K562 (cell line): ENCODE results near the gene SEMA5A. TPM values are rescaled to one million over a fixed set of nuclear protein-coding genes. Genes with fewer than 3 reads are reported as not detected.

ENCODE experiments used
- ATAC-seq: fragments of 200-7000 bp; cut with Tn5 transposase; 3 replicates; pipeline ENCODE4 v1.9.1; 2020; ENCODE audit warnings: moderate library complexity
- BruUV-seq: library from RNA; stranded (reverse); fragments of 400-500 nt; replicated peaks from 2 replicates; lab custom pipeline; 2021; lab: Mats Ljungman, UMichigan
- CTCF ChIA-PET: fragments of 300-600 bp; formaldehyde crosslinking; extraction: SDS; loops from one replicate; lab custom pipeline; 2021; ENCODE audit warnings: low intra/inter-chr PET ratio; lab: Yijun Ruan, JAX
- POLR2A ChIA-PET: fragments of 300-600, 350-650 bp; sonication (Branson Sonifier 250); formaldehyde crosslinking; extraction: SDS; loops from one replicate; lab custom pipeline; 2021; ENCODE audit warnings: antibody characterized with exemption, inconsistent platforms; lab: Yijun Ruan, JAX
- DNase-seq, 4 experiments: peaks; one replicate each; pipeline versions ENCODE4 v3.0.0 to v3.0.0-alpha.2; 2011 to 2018; ENCODE audit warnings: low spot score in 3 of 4, mixed read lengths in 3 of 4; ENCODE audit errors: extremely low read depth in 1 of 4
- FAIRE-seq: peaks from 2 replicates; lab custom pipeline; 2011; peaks lifted over from hg19 to GRCh38; lab: Jason Lieb, UNC
- H2AFZ ChIP-seq: 2 replicates; pipeline ENCODE4 v1.6.0; 2011; ENCODE audit warnings: low read depth, low read length, control low read depth, inconsistent platforms
- H3K27ac ChIP-seq: fragments of 200-600 bp; 3 replicates; pipeline ENCODE4 v1.8.0; 2011; ENCODE audit warnings: low read depth, mild to moderate bottlenecking, control low read depth, inconsistent platforms, low read length, moderate library complexity, mixed read lengths; ENCODE audit errors: extremely low read depth
- H3K27me3 ChIP-seq, 2 experiments: fragments of 300-600 bp in 1 of 2; 2 replicates in 1 of 2; 3 replicates in 1 of 2; pipeline versions ENCODE4 v1.6.0 to v1.8.0; 2011; ENCODE audit warnings: inconsistent platforms in 2 of 2, low read length in 2 of 2, mild to moderate bottlenecking in 1 of 2, mixed read lengths in 1 of 2, moderate library complexity in 1 of 2; ENCODE audit not compliant: control insufficient read depth in 2 of 2, insufficient read depth in 2 of 2
- H3K36me3 ChIP-seq: fragments of 300-600 bp; 3 replicates; pipeline ENCODE4 v1.8.0; 2011; ENCODE audit warnings: mild to moderate bottlenecking, low read length, inconsistent platforms; ENCODE audit not compliant: control insufficient read depth, insufficient read depth
- H3K4me1 ChIP-seq, 2 experiments: fragments of 200-600 bp in 1 of 2; replicated peaks in 1 of 2; 2 replicates in 1 of 2; 3 replicates in 1 of 2; pipeline versions ENCODE4 v1.5.1 to v1.8.0; 2011; ENCODE audit warnings: inconsistent platforms in 2 of 2, low read length in 2 of 2, mild to moderate bottlenecking in 1 of 2, mixed read lengths in 1 of 2, moderate library complexity in 1 of 2; ENCODE audit not compliant: control insufficient read depth in 2 of 2, insufficient read depth in 2 of 2
- H3K4me2 ChIP-seq: 2 replicates; pipeline ENCODE4 v1.6.1; 2011; ENCODE audit warnings: low read length, control low read depth, inconsistent platforms, mixed read lengths; ENCODE audit not compliant: insufficient read depth
- H3K4me3 ChIP-seq: fragments of 200-600 bp; sonication (generic), shearing (Covaris generic); 2 replicates; pipeline ENCODE4 v1.5.1; 2016; ENCODE audit warnings: control low read depth, inconsistent platforms
- H3K79me2 ChIP-seq: fragments of 200-600 bp; 3 replicates; pipeline ENCODE4 v1.8.0; 2011; ENCODE audit warnings: low read length, inconsistent platforms; ENCODE audit not compliant: control insufficient read depth, insufficient read depth
- H3K9ac ChIP-seq, 2 experiments: 2 replicates each; pipeline versions ENCODE4 v1.6.0 to v1.6.1; 2011; ENCODE audit warnings: low read depth in 2 of 2, low read length in 2 of 2, control low read depth in 1 of 2, inconsistent platforms in 1 of 2, mild to moderate bottlenecking in 1 of 2, mixed read lengths in 1 of 2; ENCODE audit not compliant: insufficient read depth in 1 of 2
- H3K9me1 ChIP-seq: one replicate; pipeline ENCODE4 v1.6.0; 2011; ENCODE audit warnings: inconsistent platforms, mild to moderate bottlenecking, low read length, moderate library complexity; ENCODE audit not compliant: control insufficient read depth, insufficient read depth
- H3K9me3 ChIP-seq: replicated peaks from 2 replicates; pipeline ENCODE4 v1.5.1; 2011; ENCODE audit warnings: low read depth, low read length, inconsistent platforms; ENCODE audit not compliant: control insufficient read depth, insufficient read depth
- H4K20me1 ChIP-seq: replicated peaks from 2 replicates; pipeline ENCODE4 v1.6.1; 2011; ENCODE audit warnings: low read length, inconsistent platforms, mixed read lengths; ENCODE audit not compliant: control insufficient read depth, insufficient read depth
- L3MBTL2 ChIP-seq: fragments of 450-650 bp; IDR thresholded peaks from 2 replicates; pipeline ENCODE4 v1.6.1; 2016; ENCODE audit warnings: mild to moderate bottlenecking, moderate library complexity
- MXD1 ChIP-seq: fragments of 250-450 bp; sonication (Bioruptor Pico); IDR thresholded peaks from 2 replicates; pipeline ENCODE4 v1.8.0; 2021; ENCODE audit warnings: borderline replicate concordance, mild to moderate bottlenecking, moderate library complexity; ENCODE audit not compliant: poor library complexity, severe bottlenecking
- PPARD ChIP-seq: fragments of 250-450 bp; sonication (Bioruptor Pico); IDR thresholded peaks from 2 replicates; pipeline ENCODE4 v1.8.0; 2022; ENCODE audit warnings: inconsistent platforms, mild to moderate bottlenecking, moderate library complexity
- PYGO2 ChIP-seq: fragments of 450-650 bp; IDR thresholded peaks from 2 replicates; pipeline ENCODE4 v1.6.1; 2016; ENCODE audit warnings: mild to moderate bottlenecking, missing genetic modification characterization, moderate library complexity, missing compliant biosample characterization
- RAD21 ChIP-seq, 2 experiments: fragments of 250-450 bp in 1 of 2; fragments of 450-650 bp in 1 of 2; sonication (Bioruptor Pico) in 1 of 2; formaldehyde crosslinking in 1 of 2; IDR thresholded peaks in 1 of 2; conservative IDR thresholded peaks in 1 of 2; 2 replicates each; pipeline versions ENCODE4 v1.4.0 to v1.8.0; 2020 to 2022; ENCODE audit warnings: mild to moderate bottlenecking in 2 of 2, moderate library complexity in 1 of 2
- SMAD4 ChIP-seq: fragments of 250-450 bp; sonication (Bioruptor Pico); conservative IDR thresholded peaks from 2 replicates; pipeline ENCODE4 v1.8.0; 2021; ENCODE audit warnings: inconsistent platforms, mild to moderate bottlenecking, moderate library complexity
- WGBS: fragments of 100-300 bp; shearing (Covaris generic); methylation state at CpG from one replicate; pipeline ENCODE4 v1.1.6; 2016; ENCODE audit warnings: low coverage, mixed read lengths; ENCODE audit not compliant: insufficient coverage; ENCODE audit errors: missing lambda C conversion rate; 5-methylcytosine and 5-hydroxymethylcytosine counted together
- in situ Hi-C: fragments of 300-500 bp; cut with MboI; formaldehyde crosslinking; loops from 4 replicates; pipeline ENCODE4 v1.15.0; 2018; ENCODE audit warnings: inconsistent platforms, mixed read lengths
- intact Hi-C: fragments of 100-400 bp; cut with micrococcal nuclease; formaldehyde crosslinking; loops from 2 replicates; pipeline ENCODE4 v1.14.2; 2022
- polyA plus RNA-seq, 8 experiments: library from polyadenylated mRNA; depleted of rRNA in 4 of 8; stranded (reverse) in 5 of 8; unstranded in 3 of 8; fragments of >200 nt; fragmentation: Nextera tagmentation in 2 of 8; fragmentation: Illumina TruSeq in 1 of 8; extraction: Ambion mirVana in 2 of 8; extraction: Trizol in 1 of 8; gene quantifications; 2 replicates each; pipeline versions ENCODE4 v1.2.1 to v1.2.3, GENCODE V29; 2011 to 2014; ENCODE audit warnings: inconsistent platforms in 1 of 8, missing spikeins in 1 of 8
- total RNA-seq, 7 experiments: library from RNA; depleted of rRNA in 6 of 7; stranded (reverse); fragments of >200 nt in 6 of 7; fragmentation: Illumina TruSeq in 2 of 7; extraction: Trizol in 2 of 7; gene quantifications; 2 replicates each; pipeline versions ENCODE4 v1.2.1 to v1.2.3, GENCODE V29; 2011 to 2021; ENCODE audit warnings: low replicate concordance in 1 of 7
- TF ChIP-seq, protein P1 (sequence below): fragments of 250-450 bp; sonication (Bioruptor Pico); IDR thresholded peaks from 2 replicates; pipeline ENCODE4 v1.5.0; 2022; ENCODE audit warnings: mild to moderate bottlenecking
- TF ChIP-seq, protein P2 (sequence below): fragments of 250-450 bp; sonication (Bioruptor Pico); IDR thresholded peaks from 2 replicates; pipeline ENCODE4 v1.8.0; 2022; ENCODE audit warnings: inconsistent platforms

Gene SEMA5A
- total and polyA plus RNA-seq, 9 of the 15 experiments (the other 6 are each of a cell fraction or from before 2014, with no cell fraction given): 0.02 TPM; not detected in 8

- Histone ChIP-seq H3K79me2 (no peaks in the 10 kb centered on the region), H3K27me3 (no peaks in the 10 kb centered on the region), H3K36me3 (no peaks in the 10 kb centered on the region), H3K27ac (no peak overlapping the region), H3K9ac (no peak overlapping the region), H3K4me3 (no peak overlapping the region), H2AFZ (no peak overlapping the region), H3K9me3 (no peaks in the 10 kb centered on the region), H3K4me1 (no peaks in the 10 kb centered on the region), H3K9me1 (no peaks in the 10 kb centered on the region), H4K20me1 (no peaks in the 10 kb centered on the region), H3K4me2 (no peak overlapping the region)
- ATAC-seq (no peak), FAIRE-seq (no peak), DNase-seq (no peak)
- POLR2A ChIA-PET: no interaction called here
- TF ChIP-seq L3MBTL2 (no peak), PPARD (CRISPR knock-in tag) (no peak), RAD21 (CRISPR knock-in tag; conservative IDR thresholded peaks at IDR 0.05 in 1 of 2, IDR thresholded peaks at IDR 0.05 in 1 of 2) (no peak), PYGO2 (tag) (no peak), MXD1 (CRISPR knock-in tag) (no peak), SMAD4 (CRISPR knock-in tag) (no peak)
- TF ChIP-seq, protein P1, sequence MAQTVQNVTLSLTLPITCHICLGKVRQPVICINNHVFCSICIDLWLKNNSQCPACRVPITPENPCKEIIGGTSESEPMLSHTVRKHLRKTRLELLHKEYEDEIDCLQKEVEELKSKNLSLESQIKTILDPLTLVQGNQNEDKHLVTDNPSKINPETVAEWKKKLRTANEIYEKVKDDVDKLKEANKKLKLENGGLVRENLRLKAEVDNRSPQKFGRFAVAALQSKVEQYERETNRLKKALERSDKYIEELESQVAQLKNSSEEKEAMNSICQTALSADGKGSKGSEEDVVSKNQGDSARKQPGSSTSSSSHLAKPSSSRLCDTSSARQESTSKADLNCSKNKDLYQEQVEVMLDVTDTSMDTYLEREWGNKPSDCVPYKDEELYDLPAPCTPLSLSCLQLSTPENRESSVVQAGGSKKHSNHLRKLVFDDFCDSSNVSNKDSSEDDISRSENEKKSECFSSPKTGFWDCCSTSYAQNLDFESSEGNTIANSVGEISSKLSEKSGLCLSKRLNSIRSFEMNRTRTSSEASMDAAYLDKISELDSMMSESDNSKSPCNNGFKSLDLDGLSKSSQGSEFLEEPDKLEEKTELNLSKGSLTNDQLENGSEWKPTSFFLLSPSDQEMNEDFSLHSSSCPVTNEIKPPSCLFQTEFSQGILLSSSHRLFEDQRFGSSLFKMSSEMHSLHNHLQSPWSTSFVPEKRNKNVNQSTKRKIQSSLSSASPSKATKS (CRISPR knock-in tag): no peak
- TF ChIP-seq, protein P2, sequence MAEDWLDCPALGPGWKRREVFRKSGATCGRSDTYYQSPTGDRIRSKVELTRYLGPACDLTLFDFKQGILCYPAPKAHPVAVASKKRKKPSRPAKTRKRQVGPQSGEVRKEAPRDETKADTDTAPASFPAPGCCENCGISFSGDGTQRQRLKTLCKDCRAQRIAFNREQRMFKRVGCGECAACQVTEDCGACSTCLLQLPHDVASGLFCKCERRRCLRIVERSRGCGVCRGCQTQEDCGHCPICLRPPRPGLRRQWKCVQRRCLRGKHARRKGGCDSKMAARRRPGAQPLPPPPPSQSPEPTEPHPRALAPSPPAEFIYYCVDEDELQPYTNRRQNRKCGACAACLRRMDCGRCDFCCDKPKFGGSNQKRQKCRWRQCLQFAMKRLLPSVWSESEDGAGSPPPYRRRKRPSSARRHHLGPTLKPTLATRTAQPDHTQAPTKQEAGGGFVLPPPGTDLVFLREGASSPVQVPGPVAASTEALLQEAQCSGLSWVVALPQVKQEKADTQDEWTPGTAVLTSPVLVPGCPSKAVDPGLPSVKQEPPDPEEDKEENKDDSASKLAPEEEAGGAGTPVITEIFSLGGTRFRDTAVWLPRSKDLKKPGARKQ (CRISPR knock-in tag): no peak
- no TSS peak for BruUV-seq
- in situ Hi-C loops (no loop called here), intact Hi-C loops (no loop called here)
- WGBS: 2% methylated on average over 4 of the region's 4 CpGs
- CTCF ChIA-PET: no interaction called here
Measured at GRCh38 chr5:9112520-9113291, 433.2 kb downstream of the SEMA5A start.
